ENCODE measurements around the gene RGS1.

RGS1 gene

GRCh38 chr1:192587386-192588266 lies 12.1 kb downstream of the RGS1 start:
- no peak for DNase-seq (ENCODE audit: low spot score)
- no peak for TF ChIP-seq CTCF (IDR thresholded peaks at IDR 0.05; ENCODE audit: extremely low read depth, missing control alignments)

- DNase-seq (ENCODE audit: low spot score) = no peak
- TF ChIP-seq CTCF (IDR thresholded peaks at IDR 0.05; ENCODE audit: extremely low read depth, missing control alignments) = no peak
Measured at GRCh38 chr1:192588546-192588945, 13.0 kb downstream of the RGS1 start.

- DNase-seq (ENCODE audit: low spot score) = no peak
- TF ChIP-seq CTCF (IDR thresholded peaks at IDR 0.05; ENCODE audit: extremely low read depth, missing control alignments) = no peak
Measured at GRCh38 chr1:192589813-192590212, 14.2 kb downstream of the RGS1 start.

- TF ChIP-seq CTCF (IDR thresholded peaks at IDR 0.05; ENCODE audit: extremely low read depth, missing control alignments) = no peak
- no peak for DNase-seq (ENCODE audit: low spot score)
Measured at GRCh38 chr1:192592517-192592916, 16.9 kb downstream of the RGS1 start.

- no peak for DNase-seq (ENCODE audit: low spot score)
- TF ChIP-seq CTCF (IDR thresholded peaks at IDR 0.05; ENCODE audit: extremely low read depth, missing control alignments) = no peak
Measured at GRCh38 chr1:192592981-192593708, 17.6 kb downstream of the RGS1 start.

- no peak for DNase-seq (ENCODE audit: low spot score)
- no peak for TF ChIP-seq CTCF (IDR thresholded peaks at IDR 0.05; ENCODE audit: extremely low read depth, missing control alignments)
Measured at GRCh38 chr1:192595299-192595698, 19.7 kb downstream of the RGS1 start.

GRCh38 chr1:192598589-192598988 lies 23.0 kb downstream of the RGS1 start:
- no peak for DNase-seq (ENCODE audit: low spot score)
- TF ChIP-seq CTCF (IDR thresholded peaks at IDR 0.05; ENCODE audit: extremely low read depth, missing control alignments) = no peak

All from GM20000 (cell line).